Progenitor cell of endocrine pancreas (in vitro differentiated cells): Measurements from ENCODE around the gene DECR2. TPM values are rescaled to one million over a fixed set of nuclear protein-coding genes. Genes with fewer than 3 reads are reported as not detected.

ENCODE experiments used
- DNase-seq: peaks from one replicate; pipeline ENCODE4 v3.0.0; 2021; ENCODE audit warnings: low spot score; ENCODE audit not compliant: unreplicated experiment
- H3K27ac Mint-ChIP-seq: 2 replicates; pipeline ENCODE4 v1.8.0; 2021; ENCODE audit warnings: mild to moderate bottlenecking, moderate library complexity, mixed read lengths
- H3K27me3 Mint-ChIP-seq: 2 replicates; pipeline ENCODE4 v1.8.0; 2021; ENCODE audit warnings: mixed read lengths
- H3K36me3 Mint-ChIP-seq: 2 replicates; pipeline ENCODE4 v1.8.0; 2022; ENCODE audit warnings: mixed read lengths; ENCODE audit not compliant: insufficient read depth
- H3K4me1 Mint-ChIP-seq: 2 replicates; pipeline ENCODE4 v1.8.0; 2021; ENCODE audit warnings: low read depth, mixed read lengths
- H3K4me3 Mint-ChIP-seq: 2 replicates; pipeline ENCODE4 v1.8.0; 2021; ENCODE audit warnings: low read depth, mild to moderate bottlenecking, moderate library complexity, mixed read lengths
- H3K9me3 Mint-ChIP-seq: 2 replicates; pipeline ENCODE4 v1.8.0; 2021; ENCODE audit warnings: low read depth, mixed read lengths
- total RNA-seq: library from RNA; stranded (reverse); gene quantifications from 2 replicates; pipeline ENCODE4 v1.2.1, GENCODE V29; 2021
- TF ChIP-seq, protein P1 (sequence below): fragments of 200-600 bp; sonication (generic); IDR thresholded peaks from one replicate; pipeline ENCODE4 v1.5.0; 2021; ENCODE audit warnings: antibody characterized with exemption, mild to moderate bottlenecking; ENCODE audit not compliant: unreplicated experiment

The DECR2 gene
- total RNA-seq, 1 donor from 2014 or later = 39.4 TPM

DNA sequence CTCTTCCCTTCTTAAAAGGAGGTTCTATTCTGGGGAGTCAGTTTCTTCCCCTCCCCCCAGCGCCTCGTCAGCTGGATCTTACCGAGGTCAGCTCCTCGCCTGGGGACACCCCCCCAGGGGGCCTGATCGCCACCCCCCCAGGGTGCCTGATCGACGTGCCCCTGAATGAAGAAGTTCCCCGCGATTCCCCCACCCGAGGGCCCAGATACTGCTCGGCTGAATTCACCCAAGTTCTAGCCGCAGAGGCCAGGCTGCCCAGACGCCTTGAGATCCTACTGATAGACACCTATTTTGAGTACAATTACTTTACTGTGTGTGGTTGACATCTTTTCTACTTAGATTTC, 25.2 kb downstream of the DECR2 start:
- peaks cover 15% of the 10 kb centered on the region for H3K27me3 Mint-ChIP-seq
- H3K9me3 Mint-ChIP-seq = no peaks in the 10 kb centered on the region
- peak overlapping the region; percentile 44 for H3K27ac Mint-ChIP-seq
- peaks cover 23% of the 10 kb centered on the region for H3K4me1 Mint-ChIP-seq
- DNase-seq = no peak
- H3K36me3 Mint-ChIP-seq = peaks cover 9% of the 10 kb centered on the region
- TF ChIP-seq, protein P1, sequence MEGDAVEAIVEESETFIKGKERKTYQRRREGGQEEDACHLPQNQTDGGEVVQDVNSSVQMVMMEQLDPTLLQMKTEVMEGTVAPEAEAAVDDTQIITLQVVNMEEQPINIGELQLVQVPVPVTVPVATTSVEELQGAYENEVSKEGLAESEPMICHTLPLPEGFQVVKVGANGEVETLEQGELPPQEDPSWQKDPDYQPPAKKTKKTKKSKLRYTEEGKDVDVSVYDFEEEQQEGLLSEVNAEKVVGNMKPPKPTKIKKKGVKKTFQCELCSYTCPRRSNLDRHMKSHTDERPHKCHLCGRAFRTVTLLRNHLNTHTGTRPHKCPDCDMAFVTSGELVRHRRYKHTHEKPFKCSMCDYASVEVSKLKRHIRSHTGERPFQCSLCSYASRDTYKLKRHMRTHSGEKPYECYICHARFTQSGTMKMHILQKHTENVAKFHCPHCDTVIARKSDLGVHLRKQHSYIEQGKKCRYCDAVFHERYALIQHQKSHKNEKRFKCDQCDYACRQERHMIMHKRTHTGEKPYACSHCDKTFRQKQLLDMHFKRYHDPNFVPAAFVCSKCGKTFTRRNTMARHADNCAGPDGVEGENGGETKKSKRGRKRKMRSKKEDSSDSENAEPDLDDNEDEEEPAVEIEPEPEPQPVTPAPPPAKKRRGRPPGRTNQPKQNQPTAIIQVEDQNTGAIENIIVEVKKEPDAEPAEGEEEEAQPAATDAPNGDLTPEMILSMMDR = no peak
- H3K4me3 Mint-ChIP-seq = peak overlapping the region; percentile 87

DNA sequence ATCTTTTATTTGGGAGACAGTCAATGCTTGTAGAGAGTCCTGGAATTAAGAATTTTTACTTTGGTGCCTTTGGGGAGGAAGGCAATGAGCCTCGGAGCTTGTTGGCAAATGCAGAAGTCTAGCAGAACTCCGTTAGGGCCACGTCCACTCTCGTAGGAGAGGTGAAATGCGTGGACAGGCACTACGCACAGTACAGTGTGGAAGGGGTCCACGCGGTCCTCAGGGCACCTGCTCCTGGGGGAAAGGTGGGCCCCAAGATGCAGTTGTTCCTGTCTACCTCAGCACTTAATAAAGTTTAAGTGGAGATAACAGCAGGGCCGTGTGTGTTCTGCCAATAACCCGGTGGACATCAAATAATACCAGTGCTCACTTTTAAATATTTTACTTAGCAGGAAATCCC, 25.6 kb downstream of the DECR2 start:
- TF ChIP-seq, protein P1 = no peak
- H3K36me3 Mint-ChIP-seq = peaks cover 9% of the 10 kb centered on the region
- H3K9me3 Mint-ChIP-seq = no peaks in the 10 kb centered on the region
- H3K27me3 Mint-ChIP-seq = peaks cover 15% of the 10 kb centered on the region
- peaks cover 23% of the 10 kb centered on the region for H3K4me1 Mint-ChIP-seq
- H3K4me3 Mint-ChIP-seq = peak overlapping the region; percentile 87
- H3K27ac Mint-ChIP-seq = peak overlapping the region; percentile 44
- no peak for DNase-seq

DNA sequence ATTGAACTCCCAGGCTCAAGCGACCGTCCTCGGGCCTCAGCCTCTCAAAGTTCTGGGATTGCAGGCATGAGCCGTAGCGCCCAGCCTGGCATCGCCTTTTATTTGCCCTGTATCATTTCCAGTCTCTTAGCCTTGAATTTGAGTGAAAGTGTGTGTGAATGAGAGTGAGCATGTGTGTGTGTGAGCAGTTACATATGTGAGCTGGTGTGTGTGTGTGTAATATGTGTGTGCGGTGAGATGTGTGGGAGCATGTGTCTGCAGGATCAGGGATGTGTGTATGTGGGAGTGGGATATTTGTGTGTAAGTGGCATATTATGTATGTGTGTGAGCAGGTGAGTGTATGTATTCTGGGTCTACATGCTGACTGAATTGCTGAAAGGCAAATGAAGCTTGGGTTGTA, 29.2 kb downstream of the DECR2 start:
- no peak overlapping the region for H3K27ac Mint-ChIP-seq

DNA sequence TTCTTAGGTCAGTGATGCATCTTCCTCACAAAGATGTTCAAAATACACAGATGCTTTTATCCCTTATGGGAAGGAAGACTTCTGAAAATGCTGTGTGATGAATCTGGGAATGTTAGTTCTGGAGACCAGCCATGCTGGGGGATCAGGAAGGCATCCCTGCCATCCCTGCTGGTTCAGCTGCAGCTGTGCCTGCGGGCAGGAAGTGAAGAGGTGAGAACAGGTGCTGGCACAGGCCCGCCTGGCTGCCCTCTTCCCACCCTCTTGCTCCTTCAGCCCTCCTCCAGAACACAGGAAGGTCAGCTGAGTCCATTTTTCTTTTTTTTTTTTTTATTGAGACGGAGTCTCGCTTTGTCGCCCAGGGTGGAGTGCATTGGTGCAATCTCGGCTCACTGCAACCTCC, 38.9 kb downstream of the DECR2 start:
- TF ChIP-seq, protein P1 = no peak
- Mint-ChIP-seq H3K9me3 (no peaks in the 10 kb centered on the region), H3K4me3 (no peak overlapping the region), H3K27ac (no peak overlapping the region), H3K27me3 (no peaks in the 10 kb centered on the region), H3K36me3 (peaks cover 8% of the 10 kb centered on the region), H3K4me1 (no peaks in the 10 kb centered on the region)
- no peak for DNase-seq

More for the DNA sequence above, 29.2 kb downstream of the DECR2 start:
- H3K4me1 Mint-ChIP-seq = peaks cover 21% of the 10 kb centered on the region
- H3K9me3 Mint-ChIP-seq = no peaks in the 10 kb centered on the region
- H3K4me3 Mint-ChIP-seq = no peak overlapping the region
- DNase-seq = no peak
- H3K36me3 Mint-ChIP-seq = peaks cover 16% of the 10 kb centered on the region
- no peaks in the 10 kb centered on the region for H3K27me3 Mint-ChIP-seq
- TF ChIP-seq, protein P1 = no peak

DNA sequence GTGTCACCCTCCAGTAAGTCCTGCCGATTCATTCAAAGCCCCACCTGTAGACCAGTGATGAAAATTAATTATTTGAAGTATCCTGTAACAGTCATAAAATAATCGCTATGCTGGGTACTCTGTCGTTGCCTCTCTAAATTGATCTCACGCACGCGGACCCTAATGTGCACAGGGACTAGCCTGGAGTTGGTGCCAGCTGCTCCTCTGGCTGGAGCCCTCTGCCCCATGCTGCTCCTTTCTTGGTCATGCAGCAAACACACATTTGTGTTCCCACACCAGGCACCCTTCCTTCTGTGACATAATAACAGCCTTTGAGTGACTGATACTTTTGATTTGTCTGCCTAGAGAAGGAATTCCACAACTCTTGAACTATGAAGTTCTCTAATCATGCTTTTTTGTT, 39.8 kb downstream of the DECR2 start:
- peak overlapping the region; percentile 79 for H3K27ac Mint-ChIP-seq
- H3K4me1 Mint-ChIP-seq = no peaks in the 10 kb centered on the region

More for the DNA sequence above, 39.8 kb downstream of the DECR2 start:
- DNase-seq = no peak
- H3K9me3 Mint-ChIP-seq = no peaks in the 10 kb centered on the region
- no peaks in the 10 kb centered on the region for H3K27me3 Mint-ChIP-seq
- H3K36me3 Mint-ChIP-seq = peaks cover 8% of the 10 kb centered on the region
- TF ChIP-seq, protein P1 = no peak
- no peak overlapping the region for H3K4me3 Mint-ChIP-seq
